ENCODE results near the gene RPS15. TPM values are rescaled to one million over a fixed set of nuclear protein-coding genes. Genes with fewer than 3 reads are reported as not detected.

Gene RPS15
- total and polyA plus RNA-seq, 2 of the 13 experiments (the other 11 are each of a cell fraction or from before 2014, with no cell fraction given) = 695 to 1,411 TPM

GRCh38 chr19:1445185-1445931 lies 7.2 kb downstream of the RPS15 start (continued):
- TF ChIP-seq AGO1 (IDR thresholded peaks at IDR 0.05; ENCODE audit: low read depth, low read length, poor library complexity, severe bottlenecking) (no peak), TMF1 (CRISPR knock-in tag; IDR thresholded peaks at IDR 0.05; ENCODE audit: low read depth) (no peak), WIZ (CRISPR knock-in tag; IDR thresholded peaks at IDR 0.05) (no peak), DRAP1 (CRISPR knock-in tag; IDR thresholded peaks at IDR 0.05) (no peak), ZNF589 (CRISPR knock-in tag; conservative IDR thresholded peaks at IDR 0.05) (0 out of 2 replicates have a peak, but pooled peaks have one; percentile 42), HDAC1 (CRISPR knock-in tag; IDR thresholded peaks at IDR 0.05) (peak; percentile 18; the same call in 1 of the 2 replicates), IKZF1 (IDR thresholded peaks at IDR 0.05) (no peak), ZNF839 (CRISPR knock-in tag; IDR thresholded peaks at IDR 0.05; ENCODE audit: borderline replicate concordance) (0 out of 2 replicates have a peak, but pooled peaks have one; percentile 56), ZNF468 (CRISPR knock-in tag; IDR thresholded peaks at IDR 0.05) (no peak), ZNF431 (CRISPR knock-in tag; IDR thresholded peaks at IDR 0.05; ENCODE audit: borderline replicate concordance, low read depth) (no peak; the same call in 1 of the 2 replicates), MED1 (CRISPR knock-in tag; IDR thresholded peaks at IDR 0.05) (peak; percentile 44; the same call in 1 of the 2 replicates), ZNF569 (CRISPR knock-in tag; IDR thresholded peaks at IDR 0.05; ENCODE audit: borderline replicate concordance) (no peak), ELF3 (CRISPR knock-in tag; IDR thresholded peaks at IDR 0.05) (peak; percentile 32; the same call in 1 of the 2 replicates), MIXL1 (CRISPR knock-in tag; IDR thresholded peaks at IDR 0.05) (no peak), ETV5 (CRISPR knock-in tag; IDR thresholded peaks at IDR 0.05; ENCODE audit: borderline replicate concordance) (no peak), ZNF567 (CRISPR knock-in tag; IDR thresholded peaks at IDR 0.05; ENCODE audit: borderline replicate concordance) (0 out of 2 replicates have a peak, but pooled peaks have one; percentile 44), ZNF547 (CRISPR knock-in tag; IDR thresholded peaks at IDR 0.05) (no peak; the same call in 1 of the 2 replicates), ZNF749 (CRISPR knock-in tag; IDR thresholded peaks at IDR 0.05; ENCODE audit: borderline replicate concordance) (no peak)
- TF ChIP-seq, protein P1, sequence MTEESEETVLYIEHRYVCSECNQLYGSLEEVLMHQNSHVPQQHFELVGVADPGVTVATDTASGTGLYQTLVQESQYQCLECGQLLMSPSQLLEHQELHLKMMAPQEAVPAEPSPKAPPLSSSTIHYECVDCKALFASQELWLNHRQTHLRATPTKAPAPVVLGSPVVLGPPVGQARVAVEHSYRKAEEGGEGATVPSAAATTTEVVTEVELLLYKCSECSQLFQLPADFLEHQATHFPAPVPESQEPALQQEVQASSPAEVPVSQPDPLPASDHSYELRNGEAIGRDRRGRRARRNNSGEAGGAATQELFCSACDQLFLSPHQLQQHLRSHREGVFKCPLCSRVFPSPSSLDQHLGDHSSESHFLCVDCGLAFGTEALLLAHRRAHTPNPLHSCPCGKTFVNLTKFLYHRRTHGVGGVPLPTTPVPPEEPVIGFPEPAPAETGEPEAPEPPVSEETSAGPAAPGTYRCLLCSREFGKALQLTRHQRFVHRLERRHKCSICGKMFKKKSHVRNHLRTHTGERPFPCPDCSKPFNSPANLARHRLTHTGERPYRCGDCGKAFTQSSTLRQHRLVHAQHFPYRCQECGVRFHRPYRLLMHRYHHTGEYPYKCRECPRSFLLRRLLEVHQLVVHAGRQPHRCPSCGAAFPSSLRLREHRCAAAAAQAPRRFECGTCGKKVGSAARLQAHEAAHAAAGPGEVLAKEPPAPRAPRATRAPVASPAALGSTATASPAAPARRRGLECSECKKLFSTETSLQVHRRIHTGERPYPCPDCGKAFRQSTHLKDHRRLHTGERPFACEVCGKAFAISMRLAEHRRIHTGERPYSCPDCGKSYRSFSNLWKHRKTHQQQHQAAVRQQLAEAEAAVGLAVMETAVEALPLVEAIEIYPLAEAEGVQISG (CRISPR knock-in tag; IDR thresholded peaks at IDR 0.05) = peak; percentile 58
- TF ChIP-seq, protein P2, sequence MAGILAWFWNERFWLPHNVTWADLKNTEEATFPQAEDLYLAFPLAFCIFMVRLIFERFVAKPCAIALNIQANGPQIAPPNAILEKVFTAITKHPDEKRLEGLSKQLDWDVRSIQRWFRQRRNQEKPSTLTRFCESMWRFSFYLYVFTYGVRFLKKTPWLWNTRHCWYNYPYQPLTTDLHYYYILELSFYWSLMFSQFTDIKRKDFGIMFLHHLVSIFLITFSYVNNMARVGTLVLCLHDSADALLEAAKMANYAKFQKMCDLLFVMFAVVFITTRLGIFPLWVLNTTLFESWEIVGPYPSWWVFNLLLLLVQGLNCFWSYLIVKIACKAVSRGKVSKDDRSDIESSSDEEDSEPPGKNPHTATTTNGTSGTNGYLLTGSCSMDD (CRISPR knock-in tag; IDR thresholded peaks at IDR 0.05) = no peak
- TF ChIP-seq, protein P3, sequence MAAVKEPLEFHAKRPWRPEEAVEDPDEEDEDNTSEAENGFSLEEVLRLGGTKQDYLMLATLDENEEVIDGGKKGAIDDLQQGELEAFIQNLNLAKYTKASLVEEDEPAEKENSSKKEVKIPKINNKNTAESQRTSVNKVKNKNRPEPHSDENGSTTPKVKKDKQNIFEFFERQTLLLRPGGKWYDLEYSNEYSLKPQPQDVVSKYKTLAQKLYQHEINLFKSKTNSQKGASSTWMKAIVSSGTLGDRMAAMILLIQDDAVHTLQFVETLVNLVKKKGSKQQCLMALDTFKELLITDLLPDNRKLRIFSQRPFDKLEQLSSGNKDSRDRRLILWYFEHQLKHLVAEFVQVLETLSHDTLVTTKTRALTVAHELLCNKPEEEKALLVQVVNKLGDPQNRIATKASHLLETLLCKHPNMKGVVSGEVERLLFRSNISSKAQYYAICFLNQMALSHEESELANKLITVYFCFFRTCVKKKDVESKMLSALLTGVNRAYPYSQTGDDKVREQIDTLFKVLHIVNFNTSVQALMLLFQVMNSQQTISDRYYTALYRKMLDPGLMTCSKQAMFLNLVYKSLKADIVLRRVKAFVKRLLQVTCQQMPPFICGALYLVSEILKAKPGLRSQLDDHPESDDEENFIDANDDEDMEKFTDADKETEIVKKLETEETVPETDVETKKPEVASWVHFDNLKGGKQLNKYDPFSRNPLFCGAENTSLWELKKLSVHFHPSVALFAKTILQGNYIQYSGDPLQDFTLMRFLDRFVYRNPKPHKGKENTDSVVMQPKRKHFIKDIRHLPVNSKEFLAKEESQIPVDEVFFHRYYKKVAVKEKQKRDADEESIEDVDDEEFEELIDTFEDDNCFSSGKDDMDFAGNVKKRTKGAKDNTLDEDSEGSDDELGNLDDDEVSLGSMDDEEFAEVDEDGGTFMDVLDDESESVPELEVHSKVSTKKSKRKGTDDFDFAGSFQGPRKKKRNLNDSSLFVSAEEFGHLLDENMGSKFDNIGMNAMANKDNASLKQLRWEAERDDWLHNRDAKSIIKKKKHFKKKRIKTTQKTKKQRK (IDR thresholded peaks at IDR 0.05; ENCODE audit: low read length) = no peak
- TF ChIP-seq, protein P4, sequence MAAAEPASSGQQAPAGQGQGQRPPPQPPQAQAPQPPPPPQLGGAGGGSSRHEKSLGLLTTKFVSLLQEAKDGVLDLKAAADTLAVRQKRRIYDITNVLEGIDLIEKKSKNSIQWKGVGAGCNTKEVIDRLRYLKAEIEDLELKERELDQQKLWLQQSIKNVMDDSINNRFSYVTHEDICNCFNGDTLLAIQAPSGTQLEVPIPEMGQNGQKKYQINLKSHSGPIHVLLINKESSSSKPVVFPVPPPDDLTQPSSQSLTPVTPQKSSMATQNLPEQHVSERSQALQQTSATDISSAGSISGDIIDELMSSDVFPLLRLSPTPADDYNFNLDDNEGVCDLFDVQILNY (CRISPR knock-in tag; conservative IDR thresholded peaks at IDR 0.05) = no peak
